ENCODE measurements around the gene EIF5AL1.
A peak's percentile ranks its signal among the peaks of the same experiment; 100 is the strongest.
"Not testable (repeated sequence)": the region's sequence is repeated elsewhere in the genome, so short reads cannot be mapped to it uniquely, and the experiment has no call there.

Gene EIF5AL1

GRCh38 chr10:79488336-79488735, 24.0 kb upstream of the EIF5AL1 start:
- DNase-seq, result no peak

- no peak for DNase-seq
Observed at GRCh38 chr10:79488870-79489269, 23.5 kb upstream of the EIF5AL1 start.

- no peak for DNase-seq
Observed at GRCh38 chr10:79490400-79491142, 21.8 kb upstream of the EIF5AL1 start.

GRCh38 chr10:79491143-79491835, 21.0 kb upstream of the EIF5AL1 start:
- DNase-seq, result no peak

GRCh38 chr10:79492256-79492655, 20.1 kb upstream of the EIF5AL1 start:
- no peak for DNase-seq

GRCh38 chr10:79492839-79493238, 19.5 kb upstream of the EIF5AL1 start:
- DNase-seq, result no peak

- DNase-seq, result peak; percentile 6
Observed at GRCh38 chr10:79493806-79494205, 18.5 kb upstream of the EIF5AL1 start.

GRCh38 chr10:79494871-79495705, 17.2 kb upstream of the EIF5AL1 start:
- no peak for DNase-seq

- DNase-seq, result no peak
Observed at GRCh38 chr10:79495791-79496190, 16.5 kb upstream of the EIF5AL1 start.

GRCh38 chr10:79496896-79497295, 15.4 kb upstream of the EIF5AL1 start:
- DNase-seq, result no peak

DNA sequence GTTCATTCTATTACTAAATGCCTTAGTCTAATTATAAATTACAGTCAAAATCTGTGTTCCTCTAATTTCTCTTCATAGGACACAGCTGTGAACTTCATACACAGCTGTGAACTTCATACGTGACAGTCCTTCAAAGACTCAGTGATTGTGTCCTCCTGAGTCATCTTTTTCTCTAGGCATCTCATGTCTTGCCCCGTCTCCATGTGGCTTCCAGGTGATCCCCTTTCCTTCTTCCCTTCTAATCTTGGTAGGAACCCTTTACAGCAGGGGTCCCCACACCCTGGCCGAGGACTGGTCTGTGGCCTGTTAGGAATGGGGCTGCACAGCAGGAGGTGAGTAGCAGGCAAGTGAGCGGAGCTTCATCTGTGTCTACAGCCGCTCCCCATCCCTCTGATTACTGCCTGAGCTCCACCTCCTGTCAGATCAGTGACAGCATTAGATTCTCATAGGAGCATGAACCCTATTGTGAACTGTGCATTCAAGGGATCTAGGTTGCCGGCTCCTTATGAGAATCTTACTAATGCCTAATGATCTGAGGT, 14.0 kb upstream of the EIF5AL1 start:
- DNase-seq, result no peak

- DNase-seq, result no peak
Observed at GRCh38 chr10:79502561-79503309, 9.6 kb upstream of the EIF5AL1 start.

- not testable (repeated sequence) for DNase-seq
Observed at GRCh38 chr10:79503787-79504186, 8.5 kb upstream of the EIF5AL1 start.

GRCh38 chr10:79504483-79504882, 7.8 kb upstream of the EIF5AL1 start:
- not testable (repeated sequence) for DNase-seq

DNA sequence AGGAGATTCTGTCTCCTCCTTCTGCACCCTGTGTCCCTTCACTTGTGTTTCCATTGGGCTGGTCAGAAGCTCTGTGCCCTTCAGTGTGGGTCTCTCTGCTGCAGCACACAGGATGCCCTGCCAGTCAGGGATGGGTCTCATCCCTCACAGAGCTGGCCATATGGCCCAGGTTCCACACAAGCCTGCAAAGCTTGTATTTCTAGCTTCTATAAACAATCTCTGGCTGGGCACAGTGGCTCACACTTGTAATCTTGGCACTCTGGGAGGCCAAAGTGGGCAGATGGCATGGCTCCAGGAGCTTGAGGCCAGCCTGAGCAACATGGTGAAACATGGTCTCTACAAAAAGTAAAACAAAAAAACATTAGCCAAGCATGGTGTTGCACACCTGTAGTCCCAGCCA, 7.0 kb upstream of the EIF5AL1 start:
- DNase-seq, result not testable (repeated sequence)

- no peak for DNase-seq
Observed at GRCh38 chr10:79505829-79506228, 6.5 kb upstream of the EIF5AL1 start.

GRCh38 chr10:79507440-79508167, 4.7 kb upstream of the EIF5AL1 start:
- peak; percentile 36 for DNase-seq

- not testable (repeated sequence) for DNase-seq
Observed at GRCh38 chr10:79508245-79508644, 4.1 kb upstream of the EIF5AL1 start.

- not testable (repeated sequence) for DNase-seq
Observed at GRCh38 chr10:79509306-79509933, 2.9 kb upstream of the EIF5AL1 start.

DNA sequence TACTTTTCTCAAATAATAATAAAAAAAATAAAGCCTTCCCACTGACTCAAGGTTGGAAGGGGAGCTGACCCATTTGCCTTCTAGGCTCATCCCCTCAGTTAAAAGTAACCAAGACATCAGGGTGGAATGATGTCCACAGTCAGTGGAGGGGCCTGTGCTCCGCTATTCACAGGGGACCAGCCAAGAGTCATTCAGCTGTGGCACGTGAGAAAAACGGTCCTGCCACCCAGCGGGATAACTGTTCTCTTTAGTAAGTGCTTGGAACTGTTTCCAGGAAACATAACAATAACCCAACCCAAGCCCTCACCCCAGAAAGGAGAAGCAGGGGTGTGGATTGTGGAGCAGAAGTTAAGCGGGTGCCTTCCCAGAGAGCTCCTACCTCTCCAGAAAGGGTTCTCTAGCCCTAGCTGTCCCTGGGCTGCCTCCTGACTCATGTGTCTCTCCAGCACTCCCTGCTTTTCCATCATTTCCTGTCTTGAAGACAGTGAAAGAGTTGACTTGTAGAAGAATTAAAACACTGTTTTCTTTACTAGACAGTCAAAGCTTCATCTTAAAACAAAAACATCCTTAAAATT, 2.3 kb upstream of the EIF5AL1 start:
- not testable (repeated sequence) for DNase-seq

Data from NCI-H2029 treated with DMSO at 0.1 percent for 48 hours (cell line).